Left ventricle myocardium inferior (tissue), 1 donor: ENCODE results near the gene LIMS1. TPM values are rescaled to one million over a fixed set of nuclear protein-coding genes. Genes with fewer than 3 reads are reported as not detected.
A peak's percentile ranks its signal among the peaks of the same experiment; 100 is the strongest.
"Not testable (repeated sequence)": the region's sequence is repeated elsewhere in the genome, so short reads cannot be mapped to it uniquely, and the experiment has no call there.

Experiments used
- DNase-seq: peaks from one replicate; pipeline ENCODE4 v3.0.0-alpha.2; 2020
- H3K27ac ChIP-seq: fragments of 200-600 bp; replicated peaks from 2 replicates; pipeline ENCODE4 v1.8.0; 2021
- H3K27me3 ChIP-seq: fragments of 200-600 bp; 2 replicates; pipeline ENCODE4 v1.8.0; 2021; ENCODE audit warnings: low read depth
- H3K36me3 ChIP-seq: fragments of 200-600 bp; 2 replicates; pipeline ENCODE4 v1.8.0; 2021
- H3K4me1 ChIP-seq: fragments of 200-600 bp; 2 replicates; pipeline ENCODE4 v1.8.0; 2021
- H3K4me3 ChIP-seq: fragments of 200-600 bp; 2 replicates; pipeline ENCODE4 v1.8.0; 2021; ENCODE audit warnings: mild to moderate bottlenecking, moderate library complexity
- H3K9me3 ChIP-seq: fragments of 200-600 bp; replicated peaks from 2 replicates; pipeline ENCODE4 v1.8.0; 2021
- CTCF ChIP-seq: fragments of 200-600 bp; IDR thresholded peaks from 2 replicates; pipeline ENCODE4 v1.8.0; 2021; ENCODE audit warnings: antibody characterized with exemption, mild to moderate bottlenecking, borderline replicate concordance
- intact Hi-C: fragments of 100-400 bp; cut with micrococcal nuclease; formaldehyde crosslinking; loops from one replicate; pipeline ENCODE4 v1.11.0; 2022
- total RNA-seq: library from RNA; stranded (reverse); fragmentation: NEBNext Ultra II Directional; extraction: Animal tissue kit (Norgen Biotek cat#: 25700); gene quantifications from one replicate; pipeline ENCODE4 v1.2.1, GENCODE V29; 2021
- donor health status: DM: no; HTN: yes; CAD: no; lungs with severe emphysema.

LIMS1 gene
- total RNA-seq, 1 donor from 2014 or later: 77.0 TPM

GRCh38 chr2:108555572-108555971, 21.3 kb downstream of the LIMS1 start:
- TF ChIP-seq CTCF: no peak
- no peaks in the 10 kb centered on the region for H3K27me3 ChIP-seq
- peaks cover 71% of the 10 kb centered on the region for H3K4me1 ChIP-seq
- no peaks in the 10 kb centered on the region for H3K9me3 ChIP-seq
- H3K27ac ChIP-seq: peak overlapping the region; percentile 77
- H3K36me3 ChIP-seq: no peaks in the 10 kb centered on the region
- H3K4me3 ChIP-seq: no peak overlapping the region
- no peak for DNase-seq
- intact Hi-C loops: no loop called here

GRCh38 chr2:108556581-108556980, 22.3 kb downstream of the LIMS1 start:
- DNase-seq: not testable (repeated sequence)
- H3K4me1 ChIP-seq: peaks cover 80% of the 10 kb centered on the region
- peak overlapping the region; percentile 77 for H3K27ac ChIP-seq

GRCh38 chr2:108560241-108560811, 26.1 kb downstream of the LIMS1 start:
- intact Hi-C loops: no loop called here
- no peak for DNase-seq
- TF ChIP-seq CTCF: no peak
- H3K36me3 ChIP-seq: no peaks in the 10 kb centered on the region
- peaks cover 68% of the 10 kb centered on the region for H3K4me1 ChIP-seq
- H3K9me3 ChIP-seq: peaks cover 11% of the 10 kb centered on the region
- H3K4me3 ChIP-seq: no peak overlapping the region
- H3K27me3 ChIP-seq: no peaks in the 10 kb centered on the region
- peak overlapping the region; percentile 66 for H3K27ac ChIP-seq

More at GRCh38 chr2:108556581-108556980, 22.3 kb downstream of the LIMS1 start:
- H3K27me3 ChIP-seq, intact Hi-C loops, H3K4me3 ChIP-seq, H3K36me3 ChIP-seq, H3K9me3 ChIP-seq: not testable (repeated sequence)

GRCh38 chr2:108560895-108561530, 26.7 kb downstream of the LIMS1 start:
- Histone ChIP-seq H3K9me3 (peaks cover 11% of the 10 kb centered on the region), H3K4me3 (no peak overlapping the region), H3K36me3 (no peaks in the 10 kb centered on the region), H3K4me1 (peaks cover 70% of the 10 kb centered on the region), H3K27me3 (no peaks in the 10 kb centered on the region), H3K27ac (peak overlapping the region; percentile 66)
- no peak for DNase-seq
- no peak for TF ChIP-seq CTCF
- intact Hi-C loops: no loop called here

- H3K27me3 ChIP-seq: no peaks in the 10 kb centered on the region
- no peak overlapping the region for H3K4me3 ChIP-seq
- TF ChIP-seq CTCF: no peak
- no peak for DNase-seq
- intact Hi-C loops: no loop called here
- peak overlapping the region; percentile 66 for H3K27ac ChIP-seq
- peaks cover 11% of the 10 kb centered on the region for H3K9me3 ChIP-seq
- no peaks in the 10 kb centered on the region for H3K36me3 ChIP-seq
- H3K4me1 ChIP-seq: peaks cover 70% of the 10 kb centered on the region
Observed at GRCh38 chr2:108562274-108562673, 28.0 kb downstream of the LIMS1 start.

GRCh38 chr2:108564510-108564909, 30.2 kb downstream of the LIMS1 start:
- Histone ChIP-seq H3K27me3 (no peaks in the 10 kb centered on the region), H3K9me3 (peaks cover 11% of the 10 kb centered on the region), H3K36me3 (no peaks in the 10 kb centered on the region), H3K4me3 (no peak overlapping the region), H3K4me1 (peaks cover 53% of the 10 kb centered on the region), H3K27ac (peak overlapping the region; percentile 31)
- intact Hi-C loops: no loop called here
- no peak for DNase-seq
- TF ChIP-seq CTCF: no peak
